Right kidney (tissue), 1 donor: ENCODE data around the gene BHMT.
"Not testable (repeated sequence)": the region's sequence is repeated elsewhere in the genome, so short reads cannot be mapped to it uniquely, and the experiment has no call there.

Experiments
- DNase-seq: peaks from one replicate; pipeline ENCODE4 v3.0.0-alpha.2; 2016

Gene BHMT

GRCh38 chr5:79171635-79172245, 60.1 kb downstream of the BHMT start:
- no peak for DNase-seq

GRCh38 chr5:79172269-79172668, 60.7 kb downstream of the BHMT start:
- DNase-seq, result no peak

GRCh38 chr5:79173626-79174025, 62.0 kb downstream of the BHMT start:
- no peak for DNase-seq

GRCh38 chr5:79180449-79180848, 68.8 kb downstream of the BHMT start:
- not testable (repeated sequence) for DNase-seq

- DNase-seq, result no peak
Measured at GRCh38 chr5:79181419-79182022, 69.9 kb downstream of the BHMT start.
